HEK293T (cell line): ENCODE results near the gene SYT9.

Source experiments
- CTCF ChIA-PET: fragments of 350-600 bp; formaldehyde crosslinking; extraction: SDS; loops from one replicate; lab custom pipeline; 2021; ENCODE audit warnings: antibody characterized with exemption, inconsistent platforms; lab: Yijun Ruan, JAX
- POLR2A ChIA-PET: fragments of 350-600 bp; formaldehyde crosslinking; extraction: SDS; loops from one replicate; lab custom pipeline; 2020; ENCODE audit warnings: antibody characterized with exemption, inconsistent platforms; lab: Yijun Ruan, JAX
- DNase-seq: peaks from one replicate; pipeline ENCODE4 v3.0.0; 2012; ENCODE audit warnings: mixed read lengths; ENCODE audit errors: extremely low spot score
- ARNT ChIP-seq: fragments of 450-650 bp; IDR thresholded peaks from 2 replicates; pipeline ENCODE4 v1.6.1; 2017; ENCODE audit warnings: mild to moderate bottlenecking
- BHLHE40 ChIP-seq: fragments of 450-650 bp; IDR thresholded peaks from 2 replicates; pipeline ENCODE4 v1.6.1; 2016; ENCODE audit warnings: mild to moderate bottlenecking, moderate library complexity, borderline replicate concordance
- CTBP1 ChIP-seq: fragments of 450-650 bp; IDR thresholded peaks from 2 replicates; pipeline ENCODE4 v1.6.1; 2016; ENCODE audit warnings: borderline replicate concordance
- ELF4 ChIP-seq: fragments of 450-650 bp; IDR thresholded peaks from 2 replicates; pipeline ENCODE4 v1.6.1; 2017; ENCODE audit warnings: antibody characterized with exemption
- FOXA1 ChIP-seq: fragments of 450-650 bp; IDR thresholded peaks from 2 replicates; pipeline ENCODE4 v1.6.1; 2016; ENCODE audit warnings: mild to moderate bottlenecking
- FOXK2 ChIP-seq: fragments of 450-650 bp; IDR thresholded peaks from 2 replicates; pipeline ENCODE4 v1.6.1; 2016; ENCODE audit warnings: mild to moderate bottlenecking
- FOXM1 ChIP-seq: fragments of 450-650 bp; IDR thresholded peaks from 2 replicates; pipeline ENCODE4 v1.6.1; 2017; ENCODE audit warnings: mild to moderate bottlenecking, borderline replicate concordance
- HDGF ChIP-seq: fragments of 450-650 bp; IDR thresholded peaks from 2 replicates; pipeline ENCODE4 v1.6.1; 2017; ENCODE audit warnings: antibody characterized with exemption, borderline replicate concordance
- L3MBTL2 ChIP-seq: fragments of 450-650 bp; conservative IDR thresholded peaks from 2 replicates; pipeline ENCODE4 v1.6.1; 2016; ENCODE audit warnings: mild to moderate bottlenecking
- LEF1 ChIP-seq: fragments of 450-650 bp; IDR thresholded peaks from 2 replicates; pipeline ENCODE4 v1.6.1; 2017; ENCODE audit warnings: mild to moderate bottlenecking, borderline replicate concordance
- NFRKB ChIP-seq: fragments of 450-650 bp; IDR thresholded peaks from 2 replicates; pipeline ENCODE4 v1.6.1; 2016; ENCODE audit warnings: mild to moderate bottlenecking, moderate library complexity
- SP1 ChIP-seq: fragments of 450-650 bp; IDR thresholded peaks from 2 replicates; pipeline ENCODE4 v1.6.1; 2017
- SUZ12 ChIP-seq: fragments of 450-650 bp; IDR thresholded peaks from 2 replicates; pipeline ENCODE4 v1.6.1; 2016; ENCODE audit warnings: mild to moderate bottlenecking
- TARDBP ChIP-seq: fragments of 450-650 bp; IDR thresholded peaks from 2 replicates; pipeline ENCODE4 v1.6.1; 2016
- ZNF384 ChIP-seq: fragments of 450-650 bp; IDR thresholded peaks from 2 replicates; pipeline ENCODE4 v1.6.1; 2016
- TF ChIP-seq, protein P1 (sequence below): fragments of 450-650 bp; IDR thresholded peaks from 2 replicates; pipeline ENCODE4 v1.6.1; 2016

Gene SYT9

GRCh38 chr11:7469351-7469865, 217.7 kb downstream of the SYT9 start:
- ChIA-PET POLR2A (no interaction called here), CTCF (no interaction called here)
- DNase-seq = no peak
- TF ChIP-seq FOXK2 (no peak), TARDBP (no peak), ELF4 (no peak), NFRKB (no peak), CTBP1 (no peak), L3MBTL2 (no peak), HDGF (no peak), BHLHE40 (no peak), ZNF384 (no peak), SUZ12 (no peak), FOXA1 (no peak), SP1 (no peak), LEF1 (no peak), ARNT (no peak), FOXM1 (no peak)
- TF ChIP-seq, protein P1, sequence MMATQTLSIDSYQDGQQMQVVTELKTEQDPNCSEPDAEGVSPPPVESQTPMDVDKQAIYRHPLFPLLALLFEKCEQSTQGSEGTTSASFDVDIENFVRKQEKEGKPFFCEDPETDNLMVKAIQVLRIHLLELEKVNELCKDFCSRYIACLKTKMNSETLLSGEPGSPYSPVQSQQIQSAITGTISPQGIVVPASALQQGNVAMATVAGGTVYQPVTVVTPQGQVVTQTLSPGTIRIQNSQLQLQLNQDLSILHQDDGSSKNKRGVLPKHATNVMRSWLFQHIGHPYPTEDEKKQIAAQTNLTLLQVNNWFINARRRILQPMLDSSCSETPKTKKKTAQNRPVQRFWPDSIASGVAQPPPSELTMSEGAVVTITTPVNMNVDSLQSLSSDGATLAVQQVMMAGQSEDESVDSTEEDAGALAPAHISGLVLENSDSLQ = no peak

- TF ChIP-seq BHLHE40 = no peak
- ChIA-PET CTCF (interaction anchor here (1.4 kb wide), 1 partner anchor 12 kb away, joined by 3 read pairs; no protein-coding TSS in a partner anchor), POLR2A (no interaction called here)
- no peak for DNase-seq
These were observed 219.4 kb downstream of the SYT9 start for GRCh38 chr11:7471071-7471470.

DNA sequence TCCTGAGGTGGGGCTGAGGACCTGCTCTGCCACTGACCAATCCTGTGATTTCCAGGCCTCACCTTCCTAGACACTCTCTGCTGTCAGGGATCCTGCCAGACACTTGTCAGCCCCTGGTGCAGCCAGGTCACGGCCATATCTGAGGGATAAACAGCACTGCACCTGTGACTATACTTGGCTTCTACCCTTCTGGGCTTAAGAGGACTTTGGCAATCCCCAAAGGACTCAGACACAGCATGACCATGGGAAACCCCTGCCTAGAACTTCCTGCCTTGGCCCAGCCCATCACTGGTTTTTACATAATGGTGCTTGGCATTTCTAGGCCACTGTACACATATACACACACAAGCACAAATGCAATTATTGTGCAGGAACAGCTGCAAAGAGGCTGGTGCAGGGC, 222.0 kb downstream of the SYT9 start:
- POLR2A ChIA-PET = no interaction called here
- CTCF ChIA-PET = no interaction called here
- DNase-seq = no peak
- TF ChIP-seq LEF1 (no peak), FOXM1 (no peak), ARNT (no peak), TARDBP (no peak), L3MBTL2 (no peak), FOXK2 (no peak), SP1 (no peak), BHLHE40 (no peak), ELF4 (no peak), HDGF (no peak), ZNF384 (no peak), SUZ12 (no peak), NFRKB (no peak)

GRCh38 chr11:7480113-7480512, 228.4 kb downstream of the SYT9 start:
- CTCF ChIA-PET = no interaction called here
- no peak for DNase-seq
- POLR2A ChIA-PET = no interaction called here
- TF ChIP-seq SUZ12 (no peak), ZNF384 (no peak), ARNT (no peak), FOXM1 (no peak), FOXA1 (no peak), NFRKB (no peak), TARDBP (no peak), HDGF (no peak), FOXK2 (no peak), CTBP1 (no peak), LEF1 (no peak), L3MBTL2 (no peak), BHLHE40 (no peak)
- TF ChIP-seq, protein P1 = no peak

- POLR2A ChIA-PET = no interaction called here
- TF ChIP-seq SUZ12 (no peak), L3MBTL2 (no peak), ARNT (no peak), FOXM1 (no peak), TARDBP (no peak), ELF4 (no peak), ZNF384 (no peak)
- TF ChIP-seq, protein P1 = no peak
- CTCF ChIA-PET = no interaction called here
These were observed 232.4 kb downstream of the SYT9 start for GRCh38 chr11:7484131-7484530.

DNA sequence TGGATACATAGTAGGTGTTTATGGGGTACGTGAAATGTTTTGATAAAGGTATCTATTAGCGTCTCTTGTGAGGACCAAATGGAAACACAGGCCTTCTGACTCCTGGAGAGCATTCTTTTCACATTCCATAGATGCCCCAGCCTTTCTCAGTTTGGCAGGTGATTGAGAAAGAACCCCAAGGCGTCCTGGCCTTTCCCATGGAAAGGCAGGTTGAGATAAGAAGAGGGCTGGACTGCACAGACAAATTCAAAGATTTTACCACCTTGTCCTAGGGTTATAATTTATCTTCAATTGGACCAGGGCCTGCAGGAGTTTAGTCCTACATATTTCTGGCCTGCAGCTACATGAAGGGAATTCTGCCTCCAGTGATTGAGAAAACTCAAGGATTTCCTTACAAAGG, 232.9 kb downstream of the SYT9 start:
- TF ChIP-seq FOXM1 (no peak), HDGF (no peak)
- DNase-seq = no peak
- POLR2A ChIA-PET = no interaction called here
- CTCF ChIA-PET = no interaction called here

More at GRCh38 chr11:7484131-7484530, 232.4 kb downstream of the SYT9 start:
- no peak for DNase-seq
